LHCN-M2 (cell line): Measurements from ENCODE around the gene ZNF256. TPM values are rescaled to one million over a fixed set of nuclear protein-coding genes. Genes with fewer than 3 reads are reported as not detected.

ENCODE experiments used
- DNase-seq: peaks from one replicate; pipeline ENCODE4 v3.0.0-alpha.2; 2012; ENCODE audit warnings: low read depth
- polyA plus RNA-seq: library from polyadenylated mRNA; unstranded; fragments of >200 nt; gene quantifications from one replicate; pipeline ENCODE4 v1.2.1, GENCODE V29; 2012; ENCODE audit warnings: missing spikeins
- total RNA-seq: library from RNA; depleted of rRNA; stranded (reverse); fragments of >200 nt; gene quantifications from 2 replicates; pipeline ENCODE4 v1.2.3, GENCODE V29; 2014; rRNA removed

The ZNF256 gene
- 2.9 and 3.7 TPM in 2 replicates for total RNA-seq
- 2.1 TPM for polyA plus RNA-seq

GRCh38 chr19:57947419-57948134, at the start of gene ZNF256:
Gene ZNF256, minus strand, starts transcription at chr19:57947706. Its CDS starts 232 bp downstream, at chr19:57947474.
- DNase-seq, result peak; percentile 91

DNA sequence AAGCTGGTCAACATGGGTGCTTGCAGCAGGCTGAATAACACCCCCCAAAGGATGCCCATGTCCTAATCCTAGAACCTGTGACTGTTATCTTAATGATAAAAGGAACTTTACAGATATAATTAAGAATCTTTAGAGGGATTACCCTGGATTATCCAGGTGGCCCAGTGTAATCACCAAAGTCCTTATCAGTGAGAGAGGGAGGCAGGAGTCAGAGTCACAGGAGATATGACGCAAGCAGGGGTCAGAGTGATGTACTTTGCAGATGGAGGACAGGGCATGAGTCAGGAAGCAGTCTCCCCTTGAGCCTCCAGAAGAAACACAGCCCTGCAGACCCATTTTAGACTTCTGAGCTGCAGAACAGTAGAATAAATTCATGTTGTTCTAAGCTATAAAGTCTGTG, 45.3 kb upstream of the ZNF256 start:
- DNase-seq, result no peak

DNA sequence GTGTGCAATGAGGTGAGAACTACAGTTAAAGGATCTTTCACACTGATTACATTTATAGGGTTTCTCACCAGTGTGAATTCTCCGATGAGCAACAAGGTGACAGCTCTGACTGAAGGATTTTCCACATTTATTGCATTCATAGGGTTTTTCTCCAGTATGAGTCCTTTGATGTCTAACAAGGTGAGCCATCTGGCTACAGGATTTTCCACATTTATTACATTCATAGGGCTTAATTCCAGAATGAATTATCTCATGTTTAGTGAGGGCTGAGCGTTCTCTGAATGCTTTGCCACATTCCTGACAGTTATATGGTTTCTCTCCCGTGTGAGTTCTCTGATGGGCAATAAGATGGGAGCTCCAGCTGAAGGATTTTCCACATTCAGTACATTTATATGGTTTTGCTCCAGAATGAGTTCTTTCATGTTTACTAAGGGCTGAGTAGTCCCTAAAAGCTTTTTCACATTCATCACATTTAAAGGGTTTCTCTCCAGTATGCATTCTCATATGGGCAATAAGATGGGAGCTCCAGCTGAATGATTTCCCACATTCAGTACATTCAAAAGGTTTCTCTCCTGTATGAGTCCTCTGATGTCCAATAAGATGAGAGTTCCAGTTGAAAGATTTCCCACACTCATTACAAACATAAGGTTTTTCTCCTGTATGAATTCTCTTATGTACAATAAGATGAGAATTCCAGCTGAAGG, 31.2 kb upstream of the ZNF256 start:
- no peak for DNase-seq

GRCh38 chr19:57974434-57974833, 26.9 kb upstream of the ZNF256 start, which contains the start of gene C19orf18:
Gene C19orf18, minus strand, starts transcription at chr19:57974534. Its CDS starts 102 bp downstream, at chr19:57974432.
- DNase-seq, result no peak

DNA sequence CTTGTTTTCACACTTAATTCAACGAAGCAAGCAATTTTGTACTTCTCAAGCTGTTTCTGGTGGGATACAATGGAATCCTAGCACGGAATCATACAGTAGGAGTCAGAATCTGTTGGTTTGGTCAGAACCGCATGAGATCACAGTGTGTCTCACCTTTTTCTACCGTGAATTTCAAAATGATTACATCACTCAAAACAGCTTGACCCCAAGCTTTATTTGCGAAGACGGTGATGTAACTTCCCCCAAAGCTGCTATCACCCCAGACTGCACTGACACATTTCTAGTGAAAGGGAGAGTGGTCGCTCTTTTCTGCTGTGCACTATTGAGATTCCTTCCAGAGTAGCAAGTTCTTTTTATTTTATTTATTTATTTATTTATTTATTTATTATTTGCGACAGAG, 17.3 kb upstream of the ZNF256 start:
- DNase-seq, result no peak

- DNase-seq, result no peak
These were observed 14.3 kb upstream of the ZNF256 start for GRCh38 chr19:57961785-57962184.

DNA sequence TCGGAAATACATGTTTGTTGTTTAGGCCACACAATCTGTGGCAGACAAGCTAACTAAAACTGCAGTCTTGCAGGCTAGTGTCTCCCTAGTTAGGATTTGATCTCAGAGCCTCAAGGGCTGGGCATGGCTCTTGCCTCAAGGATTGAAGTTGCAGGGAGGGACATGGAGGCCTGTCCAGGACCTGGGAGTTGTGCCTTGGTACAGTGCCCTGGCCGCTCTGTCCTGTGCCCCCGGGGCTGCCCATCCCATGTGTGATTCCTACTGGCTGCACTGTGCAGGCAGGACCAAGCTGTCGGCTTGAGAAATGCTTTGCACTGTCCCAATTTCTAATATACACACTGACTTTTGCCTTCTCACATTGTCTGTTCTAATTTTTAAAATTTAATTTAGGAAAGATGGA, 7.5 kb upstream of the ZNF256 start:
- no peak for DNase-seq

DNA sequence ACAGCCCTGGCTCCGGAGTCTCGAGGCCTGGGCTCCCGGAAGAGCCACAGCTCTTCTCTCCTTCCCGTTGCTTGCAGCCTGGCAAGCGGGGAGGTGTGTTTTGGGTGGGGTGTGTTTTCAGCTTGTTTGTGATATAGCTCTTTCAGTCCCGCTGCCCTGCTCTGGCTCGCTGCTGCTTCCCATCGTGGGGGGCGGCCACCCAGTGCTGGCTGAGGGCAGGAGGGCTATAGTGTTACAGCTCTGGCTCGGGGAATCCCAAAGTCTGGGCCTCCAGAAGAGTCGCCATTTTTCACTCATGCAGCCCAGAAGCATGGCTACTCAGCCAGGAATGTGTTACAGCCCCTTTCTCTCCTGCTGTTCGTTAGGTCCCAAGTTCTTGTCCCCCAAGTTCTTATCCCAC, 2.2 kb upstream of the ZNF256 start:
- DNase-seq, result no peak

DNA sequence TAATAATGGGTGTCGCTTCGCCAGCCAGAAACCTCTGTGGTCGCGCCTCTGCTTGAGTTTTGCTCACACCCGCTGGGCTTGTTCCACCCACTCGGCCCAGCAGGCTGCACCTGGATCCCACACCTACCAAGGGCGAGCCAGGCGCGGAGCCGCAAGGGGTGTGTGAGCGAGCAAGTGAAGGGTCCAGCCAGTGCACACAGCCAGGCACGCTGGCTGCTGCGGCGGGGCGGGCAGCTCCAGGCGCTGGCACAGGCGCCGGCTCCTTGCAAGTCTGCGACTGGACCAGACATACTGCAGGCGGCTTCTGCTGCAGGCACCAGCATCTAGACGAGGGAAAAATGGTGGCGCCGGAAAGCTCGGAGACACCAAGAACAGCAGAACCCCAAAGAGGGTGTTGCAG, 1.8 kb upstream of the ZNF256 start:
- DNase-seq, result no peak

- DNase-seq, result no peak
These were observed 453 bp downstream of the ZNF256 start for GRCh38 chr19:57947088-57947418.

GRCh38 chr19:57946316-57946715, 1.2 kb downstream of the ZNF256 start:
- DNase-seq, result no peak

- no peak for DNase-seq
These were observed 5.9 kb downstream of the ZNF256 start for GRCh38 chr19:57941593-57941992.

DNA sequence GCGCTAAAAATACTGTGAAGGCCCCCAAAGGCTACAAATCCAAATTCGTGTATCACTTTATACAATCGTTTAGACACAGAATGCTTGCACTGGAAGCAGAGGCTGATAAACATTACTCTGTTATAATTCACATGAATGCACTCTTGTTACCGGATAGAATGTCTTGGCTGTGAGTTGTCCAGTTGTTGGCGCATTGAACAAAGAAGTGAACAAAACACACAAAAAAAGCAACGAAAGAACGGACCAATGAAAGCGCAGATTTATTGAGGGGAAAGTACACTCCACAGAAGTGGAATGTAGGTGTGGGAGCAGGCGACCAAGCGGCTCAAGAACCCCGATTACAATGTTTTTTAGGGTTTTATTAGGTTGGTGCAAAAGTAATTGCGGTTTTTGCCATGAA, 11.8 kb downstream of the ZNF256 start:
- DNase-seq, result no peak

DNA sequence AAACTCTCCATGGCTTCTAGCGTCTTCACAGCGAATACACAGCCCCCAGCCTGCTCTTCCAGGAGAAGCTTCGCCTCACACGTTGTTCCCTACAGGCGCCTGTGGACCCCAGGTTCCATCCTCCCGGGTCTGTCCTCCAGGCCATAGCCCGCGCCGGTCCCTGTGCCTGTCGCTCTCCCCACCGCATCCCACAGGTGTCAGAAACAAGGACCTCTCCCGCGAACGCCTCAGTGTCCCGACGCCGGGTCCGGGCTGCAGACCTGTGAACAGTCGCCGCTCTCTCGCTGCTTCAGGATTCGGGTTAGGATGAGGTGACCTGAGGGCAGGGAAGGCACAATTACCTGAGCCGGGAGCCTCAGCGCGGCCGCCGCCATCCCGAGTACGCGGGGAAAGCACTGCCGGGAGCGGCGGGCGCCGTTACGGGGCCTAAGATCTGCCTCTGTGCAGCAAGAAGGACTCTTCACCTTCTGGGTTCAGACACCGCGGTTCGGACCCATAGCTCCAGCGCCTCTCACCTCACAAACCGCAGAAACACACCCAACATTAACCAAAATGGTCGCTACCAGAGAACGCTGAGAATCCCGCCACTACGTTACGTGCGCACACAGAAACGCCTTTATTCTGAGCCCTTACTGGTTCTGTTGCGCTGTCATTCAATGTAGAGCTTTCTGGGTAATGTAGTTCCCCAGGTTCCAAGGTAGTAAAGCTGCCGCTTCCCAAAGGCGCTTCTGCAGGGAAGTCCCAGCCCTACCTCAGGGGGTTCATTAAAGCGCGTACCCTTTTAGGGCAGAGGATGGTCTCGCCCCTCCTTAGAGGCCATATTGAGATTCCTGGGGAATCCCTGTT, 12.5 kb downstream of the ZNF256 start, which contains the start of gene ZNF418:
ZNF418 (minus strand) TSS at position 583 of the 846 bp plus-strand sequence. CDS start 1,580 bp downstream, outside the sequence.
- DNase-seq, result peak; percentile 57

GRCh38 chr19:57927587-57927986, 19.9 kb downstream of the ZNF256 start:
- no peak for DNase-seq

DNA sequence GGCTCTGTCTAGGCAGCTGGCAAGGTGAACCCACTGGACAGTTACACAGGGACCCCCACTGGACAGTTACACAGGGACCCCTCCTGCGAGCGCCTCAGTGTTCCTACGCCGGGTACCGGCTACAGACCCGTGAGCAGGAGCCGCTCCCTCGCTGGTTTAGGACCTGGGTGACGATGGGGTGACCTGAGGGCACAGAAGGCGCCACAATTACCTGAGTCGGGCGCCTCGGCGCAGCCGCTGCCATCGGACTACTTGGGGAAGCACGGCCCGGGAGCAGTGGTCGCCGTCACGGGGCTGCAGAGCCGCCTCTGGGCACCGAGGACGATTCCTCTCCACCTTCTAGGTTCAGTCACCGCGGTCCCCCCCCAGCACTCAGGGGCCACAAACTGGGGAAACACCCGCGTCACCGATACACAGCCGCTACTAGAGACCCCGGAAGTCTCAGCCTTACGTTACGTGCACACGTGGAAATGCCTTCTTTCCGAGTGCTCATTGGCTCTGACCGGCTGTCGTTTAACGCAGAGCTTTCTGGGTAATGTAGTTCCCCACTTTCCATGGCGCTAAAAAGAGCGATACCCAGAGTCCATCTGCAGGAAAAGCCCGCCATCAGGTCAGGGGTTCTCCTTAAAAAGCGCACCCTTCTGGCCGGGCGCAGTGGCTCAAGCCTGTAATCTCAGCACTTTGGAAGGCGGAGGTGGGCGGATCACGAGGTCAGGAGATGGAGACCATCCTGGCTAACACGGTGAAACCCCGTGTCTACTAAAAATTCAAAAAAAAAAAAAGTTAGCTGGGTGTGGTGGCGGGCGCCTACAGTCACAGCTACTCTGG, 31.1 kb downstream of the ZNF256 start, which contains the start of gene ZNF417:
ZNF417 (minus strand) TSS at position 425 of the 828 bp plus-strand sequence; CDS start at position 244, 181 bp downstream.
- DNase-seq, result peak; percentile 96

- DNase-seq, result no peak
These were observed 33.0 kb downstream of the ZNF256 start for GRCh38 chr19:57914531-57914930.

- DNase-seq, result no peak
These were observed 40.1 kb downstream of the ZNF256 start for GRCh38 chr19:57907394-57907793.

GRCh38 chr19:57905258-57905657, 42.2 kb downstream of the ZNF256 start:
- no peak for DNase-seq

DNA sequence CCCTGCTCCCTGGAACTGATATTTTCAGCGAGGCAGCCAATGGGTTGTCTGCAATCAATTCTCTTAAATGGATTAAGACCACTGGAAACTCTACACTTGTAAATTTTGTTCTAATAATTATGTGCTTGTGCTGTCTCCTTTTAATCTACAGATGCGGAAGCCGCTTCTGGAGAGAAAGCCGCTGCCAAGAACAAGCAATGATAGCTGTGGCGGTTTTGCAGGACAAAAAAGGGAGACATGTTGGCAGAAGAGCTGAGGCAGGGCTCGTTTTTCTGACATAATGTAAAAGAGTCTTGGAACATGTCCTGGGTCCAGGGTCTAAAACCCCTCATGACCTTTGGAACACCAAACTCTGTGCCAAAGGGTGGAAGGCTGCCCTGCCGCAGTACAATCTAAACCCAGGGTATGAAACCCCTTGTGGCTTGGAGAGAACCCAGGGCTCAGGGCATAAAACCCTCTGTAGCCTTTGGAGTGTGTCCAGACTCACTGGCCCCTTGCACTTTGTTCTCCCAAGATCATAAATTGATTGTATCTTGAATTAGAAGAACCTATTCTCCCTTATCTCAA, 43.8 kb downstream of the ZNF256 start:
- DNase-seq, result no peak

DNA sequence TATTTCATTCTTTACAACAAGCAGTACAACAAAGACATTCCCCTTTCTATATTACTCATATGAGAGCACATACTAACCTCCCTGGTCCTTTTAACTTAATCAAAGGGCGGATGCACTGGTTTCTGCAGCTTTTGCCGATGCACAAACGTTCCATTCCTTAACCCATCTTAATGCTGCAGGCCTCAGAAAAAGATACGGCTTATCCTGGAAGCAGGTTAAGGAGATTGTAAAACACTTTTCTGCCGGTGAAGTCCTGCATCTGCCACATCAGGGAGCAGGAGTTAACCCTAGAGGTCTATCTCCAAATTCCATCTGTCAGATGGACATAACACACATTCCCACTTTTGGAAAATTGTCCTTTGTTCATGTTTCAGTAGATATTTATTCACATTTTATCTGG, 47.2 kb downstream of the ZNF256 start:
- DNase-seq, result no peak
